Activated naive CD8-positive, alpha-beta T cell treated with anti-CD3 and anti-CD28 coated beads, Interleukin-2, amount 10 ng/mL, durations not matched to agents 7 days and 5 days (primary cell): ENCODE results near the gene SEMA3C. TPM values are rescaled to one million over a fixed set of nuclear protein-coding genes. Genes with fewer than 3 reads are reported as not detected.

ENCODE experiments used
- ATAC-seq: fragments of 150-1000 bp; cut with Tn5 transposase; one replicate; pipeline ENCODE4 v1.10.0; 2021; ENCODE audit warnings: low read depth, moderate library complexity
- POLR2A ChIA-PET: fragments of 350-600 bp; sonication (Branson Sonifier 250); formaldehyde crosslinking; loops from one replicate; lab custom pipeline; 2021; ENCODE audit warnings: antibody characterized with exemption; lab: Charles Lee
- DNase-seq: peaks from one replicate; pipeline ENCODE4 v3.0.0; 2021
- H3K27ac Mint-ChIP-seq: one replicate; pipeline ENCODE4 v1.8.0; 2022; ENCODE audit warnings: mild to moderate bottlenecking, mixed read lengths
- H3K27me3 Mint-ChIP-seq: one replicate; pipeline ENCODE4 v1.8.0; 2022; ENCODE audit warnings: mild to moderate bottlenecking, moderate library complexity, mixed read lengths
- H3K36me3 Mint-ChIP-seq: one replicate; pipeline ENCODE4 v1.8.0; 2021; ENCODE audit warnings: mild to moderate bottlenecking, mixed read lengths
- H3K4me1 Mint-ChIP-seq: one replicate; pipeline ENCODE4 v1.8.0; 2021; ENCODE audit warnings: mixed read lengths
- H3K4me3 Mint-ChIP-seq: one replicate; pipeline ENCODE4 v1.8.0; 2022; ENCODE audit warnings: mild to moderate bottlenecking, moderate library complexity, mixed read lengths
- H3K9me3 Mint-ChIP-seq: one replicate; pipeline ENCODE4 v1.8.0; 2021; ENCODE audit warnings: mixed read lengths
- total RNA-seq, 2 experiments: library from RNA; stranded (reverse); gene quantifications; one replicate each; pipeline ENCODE4 v1.2.3, GENCODE V29; 2021

Gene SEMA3C
- total RNA-seq, 2 experiments from 2014 or later: 0.11 to 0.30 TPM

DNA sequence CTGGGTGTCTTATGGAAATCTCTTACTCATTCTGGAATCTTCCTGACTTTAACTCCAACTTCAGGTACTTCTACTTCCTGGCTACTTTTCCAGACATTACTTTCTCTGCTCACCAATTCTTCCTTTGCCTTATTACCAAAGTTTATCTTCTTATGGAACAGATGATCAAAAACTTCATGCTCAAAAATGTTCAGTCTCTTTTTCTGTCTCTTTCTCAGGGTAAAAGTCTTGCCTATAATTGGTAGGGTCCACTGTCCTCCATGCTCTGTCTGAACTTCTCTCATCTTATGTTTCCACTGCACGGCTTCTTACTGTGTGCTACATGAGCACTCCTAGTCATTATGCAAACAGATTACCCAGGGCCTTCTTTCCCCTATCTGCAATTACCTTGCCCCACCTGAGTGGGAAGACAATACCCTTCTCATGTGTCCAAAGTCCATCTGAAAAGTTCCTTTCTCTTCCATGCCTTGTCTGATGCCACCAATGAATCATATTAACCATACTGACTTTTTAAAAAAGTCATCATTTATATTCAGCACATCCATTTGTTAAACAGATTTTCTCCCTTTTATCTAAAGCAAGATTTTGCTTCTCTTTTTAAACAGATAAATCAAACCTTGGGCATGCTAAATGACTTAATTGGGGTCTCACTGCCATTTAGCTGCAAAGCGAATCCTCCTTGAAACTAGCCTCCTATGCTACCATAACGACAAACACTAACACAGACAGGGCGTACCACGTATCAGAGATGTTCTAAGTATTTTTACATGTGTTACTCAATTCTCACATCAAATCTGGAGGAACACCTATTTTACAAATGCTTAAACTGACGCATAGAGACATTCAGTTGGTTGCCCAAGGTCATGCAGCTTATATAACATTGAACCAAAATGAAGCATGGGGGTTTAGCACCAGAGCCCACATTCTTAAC lies 48.8 kb downstream of the SEMA3C start:
- POLR2A ChIA-PET: no interaction called here
- DNase-seq (no peak), ATAC-seq (no peak)
- H3K27me3 Mint-ChIP-seq: no peaks in the 10 kb centered on the region
- H3K36me3 Mint-ChIP-seq: no peaks in the 10 kb centered on the region
- H3K9me3 Mint-ChIP-seq: no peaks in the 10 kb centered on the region
- no peak overlapping the region for H3K27ac Mint-ChIP-seq
- H3K4me3 Mint-ChIP-seq: no peak overlapping the region
- no peaks in the 10 kb centered on the region for H3K4me1 Mint-ChIP-seq

DNA sequence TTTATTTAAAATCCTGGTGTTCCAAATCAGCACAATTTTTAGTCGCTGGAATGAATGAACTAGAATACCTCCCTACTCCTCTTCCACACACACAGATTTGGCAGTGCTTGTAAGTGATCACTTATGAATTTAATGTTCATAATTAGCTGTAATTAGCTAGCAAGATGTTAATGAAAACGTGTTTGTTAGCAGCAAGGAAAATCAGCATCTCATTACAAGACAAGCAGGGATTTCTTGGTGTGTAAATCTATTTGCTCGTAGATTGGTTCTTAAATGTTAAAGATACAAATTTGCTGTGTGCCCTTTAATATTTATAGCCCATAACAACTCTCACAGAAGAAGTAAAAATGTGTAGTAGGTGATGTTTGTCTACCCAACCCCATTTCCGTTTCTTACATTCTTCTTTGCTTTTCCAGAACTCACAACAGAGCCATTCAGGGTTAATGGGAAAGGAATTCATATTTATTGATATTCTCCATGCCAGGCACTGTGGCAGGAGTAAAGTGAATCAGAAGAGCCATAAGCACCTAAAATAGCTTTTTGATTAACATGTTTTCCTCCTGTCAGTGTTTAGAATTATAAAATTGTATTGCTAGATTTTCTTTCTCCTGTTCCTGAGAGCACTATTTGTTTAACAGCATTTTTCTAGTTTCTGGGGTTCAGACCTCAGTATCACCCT lies 49.6 kb downstream of the SEMA3C start:
- Mint-ChIP-seq H3K27me3 (no peaks in the 10 kb centered on the region), H3K4me3 (no peak overlapping the region), H3K36me3 (no peaks in the 10 kb centered on the region), H3K4me1 (no peaks in the 10 kb centered on the region), H3K9me3 (no peaks in the 10 kb centered on the region), H3K27ac (no peak overlapping the region)
- ATAC-seq: no peak
- DNase-seq: no peak
- POLR2A ChIA-PET: no interaction called here

DNA sequence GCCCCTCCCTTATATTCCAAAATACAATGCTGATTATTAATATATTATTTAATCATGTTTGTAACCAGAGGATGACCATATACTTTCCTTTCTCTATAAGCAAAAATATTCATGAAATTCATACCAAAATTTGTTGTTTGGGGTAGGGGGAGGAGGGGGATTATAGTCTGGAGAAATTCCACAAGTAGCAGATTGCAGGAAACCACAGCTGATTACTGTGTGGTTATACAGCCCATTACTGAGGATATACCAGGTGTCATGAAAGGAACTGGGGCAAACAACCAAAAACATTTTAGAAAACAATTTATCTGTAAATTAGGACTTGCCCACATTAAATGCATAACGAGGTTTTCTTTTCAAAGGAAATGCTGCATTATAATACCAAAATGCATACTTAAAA lies 50.3 kb downstream of the SEMA3C start:
- Mint-ChIP-seq H3K27ac (no peak overlapping the region), H3K27me3 (no peaks in the 10 kb centered on the region), H3K4me1 (no peaks in the 10 kb centered on the region), H3K36me3 (no peaks in the 10 kb centered on the region), H3K4me3 (no peak overlapping the region), H3K9me3 (no peaks in the 10 kb centered on the region)
- DNase-seq (no peak), ATAC-seq (no peak)
- POLR2A ChIA-PET: no interaction called here

DNA sequence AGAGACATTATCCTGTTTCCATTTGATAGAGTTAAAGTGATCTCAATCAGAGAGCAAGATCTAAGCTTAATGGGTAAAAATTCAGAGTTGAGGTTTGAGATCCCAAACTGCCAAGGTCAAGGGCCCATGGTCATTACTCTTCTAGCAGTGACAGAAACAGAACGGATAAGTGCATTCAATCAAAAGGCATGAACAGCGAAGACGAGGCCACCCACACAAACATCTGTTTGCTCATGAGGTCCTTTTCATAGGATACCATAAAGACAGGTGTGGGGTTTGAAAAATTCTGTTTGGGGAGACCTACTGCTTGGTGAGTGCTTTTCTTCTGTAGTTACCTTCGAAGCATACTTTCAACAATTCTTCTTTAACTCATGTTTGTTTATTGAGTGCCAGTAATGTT lies 58.3 kb downstream of the SEMA3C start:
- ATAC-seq (no peak), DNase-seq (no peak)
- H3K9me3 Mint-ChIP-seq: no peaks in the 10 kb centered on the region
- no peaks in the 10 kb centered on the region for H3K27me3 Mint-ChIP-seq
- no peaks in the 10 kb centered on the region for H3K36me3 Mint-ChIP-seq
- H3K4me1 Mint-ChIP-seq: no peaks in the 10 kb centered on the region
- H3K27ac Mint-ChIP-seq: no peak overlapping the region
- H3K4me3 Mint-ChIP-seq: no peak overlapping the region
- POLR2A ChIA-PET: no interaction called here

DNA sequence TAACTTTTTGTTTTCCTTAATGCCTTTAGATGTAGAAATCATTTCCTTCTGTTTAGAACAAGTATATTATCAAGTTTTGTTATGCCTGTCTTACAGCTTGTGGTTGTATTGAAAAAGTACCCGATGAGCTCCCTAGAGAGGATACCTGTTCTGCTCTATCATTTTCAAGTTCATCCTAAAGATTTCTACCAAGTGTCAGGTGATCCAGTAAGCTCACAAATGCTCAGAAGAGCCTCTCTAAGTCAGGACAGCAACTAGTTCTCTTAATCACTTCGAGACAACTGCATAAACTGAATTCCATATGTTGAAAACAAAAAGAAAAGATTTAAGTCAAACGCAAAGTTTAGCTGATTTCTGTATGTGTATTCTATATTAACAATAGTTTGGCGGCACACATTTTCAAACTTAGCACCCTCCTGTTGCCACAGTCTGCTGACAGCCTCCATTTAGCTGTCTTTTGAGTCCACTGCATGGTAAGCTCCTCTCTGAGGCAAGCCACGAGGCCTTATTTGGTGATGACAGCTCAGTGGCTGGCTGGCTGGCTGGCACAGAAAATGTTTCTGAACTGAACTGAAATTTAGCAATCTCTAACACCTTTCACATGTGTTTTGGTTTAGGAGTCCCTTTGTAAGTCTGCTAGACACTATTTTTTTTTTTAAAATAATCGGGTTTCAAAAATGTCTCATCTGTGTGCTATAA lies 59.4 kb downstream of the SEMA3C start:
- no peak for DNase-seq
- Mint-ChIP-seq H3K9me3 (no peaks in the 10 kb centered on the region), H3K27me3 (no peaks in the 10 kb centered on the region), H3K4me1 (no peaks in the 10 kb centered on the region), H3K4me3 (no peak overlapping the region), H3K36me3 (no peaks in the 10 kb centered on the region), H3K27ac (no peak overlapping the region)
- POLR2A ChIA-PET: no interaction called here
- no peak for ATAC-seq

DNA sequence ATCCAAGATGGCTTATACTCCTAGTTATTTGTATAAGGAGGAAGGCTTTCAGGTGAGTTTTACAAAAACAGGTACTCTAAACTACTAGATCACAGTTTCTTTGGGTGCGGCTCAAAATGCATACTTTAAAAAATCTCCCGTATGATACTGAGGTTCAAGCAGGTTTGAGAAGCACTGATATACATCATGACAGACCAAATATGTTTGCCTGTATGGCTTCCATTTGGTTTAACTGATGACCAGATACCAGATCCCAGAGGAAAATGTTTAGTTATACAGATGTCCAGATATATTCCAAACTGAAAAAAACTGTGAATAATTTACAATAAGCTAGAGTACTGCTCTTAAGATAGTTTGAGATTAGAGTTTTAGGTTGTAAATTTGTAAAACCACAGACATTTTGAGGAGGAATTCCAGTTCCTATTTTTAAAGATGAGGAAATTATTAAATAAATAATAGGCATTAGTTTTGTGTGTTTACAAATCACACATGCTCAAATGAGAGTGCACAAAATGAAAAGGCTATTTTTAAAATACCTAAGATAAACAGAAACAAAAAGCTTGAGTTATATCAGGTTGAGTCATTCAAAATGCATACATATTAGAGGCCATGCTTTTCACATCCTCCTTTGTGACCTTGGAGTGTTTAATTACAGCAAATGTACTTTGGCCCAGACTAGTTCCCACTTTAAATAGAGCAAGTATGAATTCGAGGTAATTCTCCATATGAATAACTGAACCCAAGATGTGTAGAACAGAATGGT lies 60.5 kb downstream of the SEMA3C start:
- POLR2A ChIA-PET: no interaction called here
- no peaks in the 10 kb centered on the region for H3K9me3 Mint-ChIP-seq
- no peaks in the 10 kb centered on the region for H3K4me1 Mint-ChIP-seq
- H3K4me3 Mint-ChIP-seq: no peak overlapping the region
- H3K27ac Mint-ChIP-seq: no peak overlapping the region
- H3K36me3 Mint-ChIP-seq: no peaks in the 10 kb centered on the region
- DNase-seq (no peak), ATAC-seq (no peak)
- H3K27me3 Mint-ChIP-seq: no peaks in the 10 kb centered on the region

DNA sequence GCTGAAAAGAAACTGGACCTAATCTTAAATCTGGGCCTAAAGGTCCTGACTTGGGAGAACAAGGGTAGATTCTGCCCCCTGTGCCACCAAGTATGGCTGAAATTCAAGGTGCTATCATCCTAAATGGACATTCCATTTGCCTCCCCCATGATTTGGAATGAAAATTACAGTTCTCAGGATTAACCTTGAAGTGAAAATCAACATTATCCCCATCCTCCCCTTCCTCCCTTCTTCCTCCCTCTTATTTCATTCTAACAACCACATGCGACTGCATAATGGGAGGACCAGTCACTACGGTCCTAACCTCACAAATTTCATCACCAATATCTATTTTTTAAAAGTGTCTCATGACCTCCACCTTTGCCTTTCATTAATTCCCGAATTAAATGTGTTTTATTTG lies 62.1 kb downstream of the SEMA3C start:
- DNase-seq (no peak), ATAC-seq (no peak)
- Mint-ChIP-seq H3K9me3 (no peaks in the 10 kb centered on the region), H3K27me3 (no peaks in the 10 kb centered on the region), H3K4me1 (no peaks in the 10 kb centered on the region), H3K36me3 (no peaks in the 10 kb centered on the region), H3K4me3 (no peak overlapping the region), H3K27ac (no peak overlapping the region)
- POLR2A ChIA-PET: no interaction called here

DNA sequence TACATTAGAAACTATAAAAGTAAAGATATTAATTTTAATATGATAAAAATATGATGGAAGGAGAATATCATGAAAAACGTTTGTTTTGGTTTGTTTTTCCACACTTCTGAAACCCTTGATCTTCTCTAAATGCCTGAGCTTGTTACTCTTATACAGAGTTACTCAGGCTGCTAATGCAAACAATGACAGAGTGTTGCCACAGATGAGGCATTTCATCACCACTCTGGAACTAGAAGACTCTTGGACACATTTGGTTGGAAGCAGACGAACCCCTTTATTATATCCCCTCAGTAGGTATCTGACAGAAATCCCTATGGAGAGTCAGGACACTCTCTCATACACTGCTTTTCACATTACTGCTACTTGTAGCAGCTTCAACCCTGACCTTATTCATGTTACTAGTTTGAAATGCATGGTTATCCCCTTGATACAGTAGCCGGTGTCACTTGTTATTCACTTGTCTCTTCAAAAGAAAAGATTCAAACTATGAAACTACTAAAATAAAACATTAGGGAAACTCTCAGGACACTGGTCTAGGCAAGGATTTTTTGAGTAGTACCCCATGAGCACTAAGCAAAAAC lies 66.9 kb downstream of the SEMA3C start:
- H3K4me3 Mint-ChIP-seq: no peak overlapping the region
- H3K36me3 Mint-ChIP-seq: no peaks in the 10 kb centered on the region
- no peak for DNase-seq

DNA sequence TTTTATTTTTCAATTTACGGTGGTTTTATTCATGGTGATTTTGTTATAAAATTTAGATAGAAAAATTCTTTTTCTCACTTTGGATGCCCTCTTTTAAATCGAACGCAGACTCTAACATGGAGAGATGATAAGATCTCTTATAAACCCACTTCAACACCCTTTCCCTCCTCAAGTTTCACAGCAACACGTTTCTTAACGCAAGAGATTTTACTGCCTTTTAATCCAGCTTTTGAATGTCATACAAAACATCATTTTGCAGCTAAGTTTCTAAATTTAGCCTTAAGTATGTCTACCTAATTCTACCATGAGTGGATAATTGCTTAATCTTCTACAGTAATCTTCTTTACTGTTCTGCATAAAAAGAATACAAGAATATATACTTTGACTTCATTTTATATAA lies 70.0 kb downstream of the SEMA3C start:
- Mint-ChIP-seq H3K27me3 (no peaks in the 10 kb centered on the region), H3K4me3 (no peak overlapping the region), H3K4me1 (no peaks in the 10 kb centered on the region), H3K36me3 (no peaks in the 10 kb centered on the region), H3K27ac (no peak overlapping the region), H3K9me3 (no peaks in the 10 kb centered on the region)
- no peak for ATAC-seq
- POLR2A ChIA-PET: no interaction called here
- DNase-seq: no peak

More for the DNA sequence above, 66.9 kb downstream of the SEMA3C start:
- POLR2A ChIA-PET: no interaction called here
- Mint-ChIP-seq H3K9me3 (no peaks in the 10 kb centered on the region), H3K27ac (no peak overlapping the region), H3K4me1 (no peaks in the 10 kb centered on the region), H3K27me3 (no peaks in the 10 kb centered on the region)
- no peak for ATAC-seq

DNA sequence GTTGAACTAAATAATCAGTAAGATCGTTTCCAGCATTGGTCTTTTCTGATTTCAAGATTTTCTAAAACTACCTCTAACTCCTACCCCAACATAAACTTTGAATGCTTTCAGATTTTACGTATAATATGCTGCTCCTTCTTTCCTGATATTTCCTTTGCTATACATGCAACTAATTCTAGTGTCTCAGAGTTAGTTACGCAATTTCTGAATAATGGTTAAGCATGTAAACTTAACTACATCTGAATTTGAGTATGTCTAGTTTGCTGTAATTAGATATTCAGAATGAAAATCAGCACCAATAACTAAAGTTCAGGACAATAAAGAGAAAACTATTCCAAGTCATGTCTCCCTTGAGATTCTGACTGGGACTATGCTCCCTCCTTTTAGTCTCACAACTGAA lies 71.0 kb downstream of the SEMA3C start:
- Mint-ChIP-seq H3K27ac (no peak overlapping the region), H3K4me3 (no peak overlapping the region), H3K27me3 (no peaks in the 10 kb centered on the region), H3K4me1 (no peaks in the 10 kb centered on the region), H3K9me3 (no peaks in the 10 kb centered on the region), H3K36me3 (no peaks in the 10 kb centered on the region)
- ATAC-seq (no peak), DNase-seq (no peak)
- POLR2A ChIA-PET: no interaction called here

DNA sequence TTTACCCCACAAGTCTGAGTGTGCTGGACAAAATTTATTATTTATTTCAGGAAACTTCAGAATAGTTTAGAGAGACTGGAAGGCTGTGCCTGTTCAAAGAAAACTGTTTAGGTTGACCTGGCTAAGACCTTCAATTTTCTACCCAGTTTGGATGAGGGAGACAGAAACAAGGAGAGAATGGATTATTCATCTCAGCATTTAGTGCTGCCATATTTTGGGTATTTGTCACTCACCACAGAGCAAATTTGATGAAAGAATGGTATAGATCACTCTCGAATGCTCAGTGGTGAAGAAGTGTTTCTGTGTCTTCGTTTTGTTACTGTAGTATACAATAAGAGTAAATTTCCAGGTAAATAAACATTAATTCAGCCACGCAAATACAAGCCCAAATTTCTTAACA lies 71.8 kb downstream of the SEMA3C start:
- H3K27ac Mint-ChIP-seq: no peak overlapping the region
- H3K4me3 Mint-ChIP-seq: no peak overlapping the region
- POLR2A ChIA-PET: no interaction called here
- no peaks in the 10 kb centered on the region for H3K36me3 Mint-ChIP-seq
- no peaks in the 10 kb centered on the region for H3K27me3 Mint-ChIP-seq
- ATAC-seq (no peak), DNase-seq (no peak)
- no peaks in the 10 kb centered on the region for H3K9me3 Mint-ChIP-seq
- no peaks in the 10 kb centered on the region for H3K4me1 Mint-ChIP-seq

DNA sequence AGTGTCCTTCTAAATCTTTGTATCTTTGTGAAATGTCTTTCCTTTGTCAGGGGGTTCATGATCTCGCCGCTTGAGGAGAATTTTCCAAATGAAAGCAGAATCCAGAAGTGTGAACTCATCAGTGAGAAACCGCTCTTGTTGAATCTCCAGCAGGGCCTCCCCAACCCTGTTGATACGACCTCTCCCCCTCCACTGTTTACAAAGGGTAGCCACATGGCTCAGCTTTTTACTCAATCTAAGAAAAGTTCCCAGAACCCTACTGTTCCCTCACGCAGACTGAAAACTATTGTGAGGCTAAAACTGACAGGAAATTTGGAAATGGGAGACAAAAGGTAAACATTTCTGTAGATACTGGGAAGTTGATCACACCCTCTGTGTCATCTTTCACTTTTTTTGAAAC lies 73.9 kb downstream of the SEMA3C start:
- H3K4me1 Mint-ChIP-seq: no peaks in the 10 kb centered on the region

More for the DNA sequence above, 73.9 kb downstream of the SEMA3C start:
- no peak overlapping the region for H3K4me3 Mint-ChIP-seq
- H3K36me3 Mint-ChIP-seq: no peaks in the 10 kb centered on the region
- POLR2A ChIA-PET: no interaction called here
- H3K9me3 Mint-ChIP-seq: no peaks in the 10 kb centered on the region
- DNase-seq: no peak
- H3K27me3 Mint-ChIP-seq: no peaks in the 10 kb centered on the region
- no peak for ATAC-seq
- no peak overlapping the region for H3K27ac Mint-ChIP-seq
